HG03439 (cell line): ENCODE results near the gene KIAA0586.

Experiments used
- ATAC-seq: cut with Tn5 transposase; IDR thresholded peaks from one replicate; pipeline ENCODE4 v1.9.1; 2021; ENCODE audit warnings: mild to moderate bottlenecking, moderate library complexity; ENCODE audit not compliant: unreplicated experiment

Gene KIAA0586

DNA sequence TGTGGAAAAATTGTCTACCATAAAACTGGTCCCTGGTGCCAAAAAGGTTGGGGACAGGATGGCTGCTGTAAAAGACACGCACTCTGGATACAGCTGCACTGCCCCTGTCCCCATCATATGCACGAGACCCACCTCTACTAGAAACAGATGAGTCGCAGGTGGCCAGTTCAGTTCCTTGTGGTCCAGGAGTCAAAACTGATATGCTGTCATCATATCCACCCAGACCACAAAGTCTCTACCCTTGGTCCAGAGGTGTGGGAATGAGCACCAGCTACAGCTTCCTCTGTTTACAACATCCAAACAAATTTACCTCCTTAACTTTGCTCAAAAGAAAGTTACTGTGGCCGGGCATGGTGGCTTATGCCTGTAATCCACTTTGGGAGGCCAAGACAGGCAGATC is 166.5 kb downstream of the KIAA0586 start:
- no peak for ATAC-seq

DNA sequence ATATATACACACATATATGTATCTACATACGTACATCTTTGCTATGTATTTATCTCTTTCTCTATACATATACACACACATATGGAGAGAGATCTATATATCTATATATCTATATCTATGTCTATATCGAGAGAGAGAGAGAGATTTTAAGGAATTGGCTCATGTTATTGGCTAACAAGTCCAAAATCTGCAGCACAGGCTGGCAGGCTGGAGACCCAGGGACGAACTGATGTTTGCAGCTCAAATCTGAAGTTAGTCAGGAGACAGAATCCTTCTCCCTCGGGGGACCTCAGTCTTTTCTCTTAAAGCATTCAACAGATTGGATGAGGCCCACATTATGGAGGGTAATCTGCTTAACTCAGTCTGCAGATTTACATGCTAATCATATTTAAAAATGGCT is 169.5 kb downstream of the KIAA0586 start:
- ATAC-seq = no peak

DNA sequence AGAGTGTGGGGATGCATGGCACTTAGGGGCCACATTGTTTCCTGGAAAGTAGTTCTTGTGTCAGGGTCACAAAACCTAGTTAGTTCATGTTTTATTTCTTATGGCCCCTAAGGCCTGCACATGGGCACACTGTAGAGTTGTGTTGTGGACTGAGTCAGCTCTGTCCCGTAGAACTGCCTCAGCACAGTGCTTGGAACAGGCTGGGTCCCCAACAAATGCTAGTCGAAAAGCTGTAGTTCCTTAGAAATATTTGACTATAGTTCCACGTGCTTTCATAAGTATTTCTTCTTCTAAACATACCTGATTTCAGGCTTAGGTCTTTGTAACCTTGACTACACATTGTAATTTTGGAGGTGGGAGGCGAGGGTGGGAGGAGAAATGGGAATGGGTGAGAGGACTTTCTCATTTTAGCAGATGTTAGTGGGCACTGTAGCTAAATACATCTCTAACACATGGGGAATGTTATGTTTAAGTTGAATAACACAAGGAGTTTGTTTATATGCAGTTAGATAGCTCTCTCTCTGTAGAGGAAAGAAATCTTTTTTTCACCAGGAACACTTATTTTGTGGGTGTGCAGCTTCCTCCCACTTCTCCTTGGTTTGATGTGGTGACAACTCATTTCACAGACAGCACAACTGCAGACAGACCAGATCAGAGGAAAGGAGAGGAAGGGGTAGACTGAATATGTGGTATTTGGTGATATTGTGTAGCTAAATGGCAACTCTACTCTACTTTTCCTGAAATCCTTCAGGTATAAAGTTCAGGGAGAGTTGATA is 170.7 kb downstream of the KIAA0586 start:
- no peak for ATAC-seq

DNA sequence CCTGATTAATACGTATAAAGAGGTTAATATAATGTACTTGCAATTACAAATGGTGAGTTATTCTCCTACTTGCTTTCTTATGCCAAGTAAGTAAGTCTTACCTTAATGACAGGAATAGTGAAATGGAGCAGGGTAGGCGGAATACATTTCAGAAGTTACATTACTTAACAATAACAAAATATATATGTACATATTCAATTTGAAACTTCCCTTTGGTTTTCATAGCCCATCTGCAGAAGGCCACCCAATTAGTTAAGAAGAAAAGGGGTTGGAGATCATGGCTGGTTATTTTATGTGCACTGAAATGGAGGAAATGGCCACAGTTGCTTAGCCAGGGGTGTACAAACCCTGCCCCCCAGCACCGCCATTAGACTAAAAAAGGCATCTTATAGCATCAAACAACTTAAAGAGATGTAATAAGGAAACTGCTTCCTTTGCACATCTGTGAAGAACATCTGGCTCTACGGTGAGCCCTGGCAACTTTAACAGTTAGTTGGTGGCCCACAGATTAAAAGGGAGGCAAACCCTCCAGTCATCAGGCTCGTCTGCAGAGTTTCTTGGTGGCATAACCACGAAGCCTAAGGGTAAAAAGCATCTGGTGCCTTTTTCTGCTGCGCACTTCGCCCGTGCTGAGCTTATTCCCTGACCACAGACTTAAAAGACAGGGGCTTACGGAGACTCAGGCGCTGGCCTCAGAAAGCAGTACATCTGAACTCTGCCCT is 171.4 kb downstream of the KIAA0586 start:
- ATAC-seq = no peak

DNA sequence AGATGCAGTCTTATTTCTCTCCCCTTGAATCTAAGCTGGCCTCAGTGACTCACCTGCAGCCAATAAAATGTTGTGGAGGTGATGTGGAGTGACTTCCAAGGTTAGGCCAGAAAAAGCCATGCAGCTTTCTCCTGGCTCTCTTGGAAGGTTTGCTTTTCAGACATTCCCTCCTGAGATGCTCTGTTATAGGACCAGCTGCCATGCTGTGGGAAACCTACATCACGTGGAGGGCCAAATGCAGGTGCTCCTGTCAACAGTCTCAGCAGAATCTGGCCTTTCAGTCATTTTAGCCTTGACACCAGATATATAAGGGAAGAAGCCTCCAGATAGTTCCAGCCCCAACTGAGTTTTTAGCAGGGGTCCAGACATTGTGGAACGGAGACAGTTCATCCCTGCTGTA is 172.2 kb downstream of the KIAA0586 start:
- ATAC-seq = no peak
